GM21786 (cell line): Measurements from ENCODE around the gene EPS8L3.

Experiments used
- ATAC-seq: cut with Tn5 transposase; IDR thresholded peaks from one replicate; pipeline ENCODE4 v1.9.1; 2021; ENCODE audit not compliant: unreplicated experiment

The EPS8L3 gene

GRCh38 chr1:109740615-109741373, 22.9 kb downstream of the EPS8L3 start, which contains the start of gene GSTM3:
Gene GSTM3 (minus strand): TSS chr1:109741038. CDS start chr1:109740287, 751 bp downstream.
- ATAC-seq = no peak

GRCh38 chr1:109739738-109740614, 23.7 kb downstream of the EPS8L3 start:
- ATAC-seq = no peak

- ATAC-seq = no peak
Observed at GRCh38 chr1:109733236-109733870, 30.4 kb downstream of the EPS8L3 start.

- no peak for ATAC-seq
Observed at GRCh38 chr1:109732390-109732881, 31.3 kb downstream of the EPS8L3 start.

- no peak for ATAC-seq
Observed at GRCh38 chr1:109730666-109731065, 33.1 kb downstream of the EPS8L3 start.

GRCh38 chr1:109728870-109729269, 34.9 kb downstream of the EPS8L3 start:
- ATAC-seq = no peak

GRCh38 chr1:109726728-109727373, 36.9 kb downstream of the EPS8L3 start:
- ATAC-seq = no peak

GRCh38 chr1:109726007-109726406, 37.7 kb downstream of the EPS8L3 start:
- no peak for ATAC-seq

GRCh38 chr1:109725510-109725909, 38.2 kb downstream of the EPS8L3 start:
- ATAC-seq = no peak

GRCh38 chr1:109724933-109725332, 38.8 kb downstream of the EPS8L3 start:
- ATAC-seq = no peak

GRCh38 chr1:109722908-109723691, 40.6 kb downstream of the EPS8L3 start:
- ATAC-seq = no peak

GRCh38 chr1:109721971-109722370, 41.8 kb downstream of the EPS8L3 start:
- no peak for ATAC-seq

GRCh38 chr1:109721042-109721441, 42.7 kb downstream of the EPS8L3 start:
- no peak for ATAC-seq

- ATAC-seq = no peak
Observed at GRCh38 chr1:109719337-109719837, 44.3 kb downstream of the EPS8L3 start.

GRCh38 chr1:109718495-109718894, 45.2 kb downstream of the EPS8L3 start:
- no peak for ATAC-seq

GRCh38 chr1:109717729-109718128, 46.0 kb downstream of the EPS8L3 start:
- no peak for ATAC-seq

- no peak for ATAC-seq
Observed at GRCh38 chr1:109716570-109717090, 47.1 kb downstream of the EPS8L3 start.

- ATAC-seq = no peak
Observed at GRCh38 chr1:109716121-109716520, 47.6 kb downstream of the EPS8L3 start.

- ATAC-seq = no peak
Observed at GRCh38 chr1:109714661-109715372, 48.9 kb downstream of the EPS8L3 start.
